HL-60 (cell line): ENCODE results near the gene LRRTM4.

Source experiments
- DNase-seq, 2 experiments: peaks; one replicate each; pipeline ENCODE4 v3.0.0-alpha.2; 2010 to 2020; ENCODE audit warnings: low read depth in 1 of 2, low spot score in 1 of 2
- H3K27ac ChIP-seq: fragments of 250-450 bp; sonication (Bioruptor Pico); replicated peaks from 2 replicates; pipeline ENCODE4 v1.5.1; 2020; ENCODE audit warnings: mild to moderate bottlenecking, moderate library complexity
- H3K27me3 ChIP-seq: fragments of 250-450 bp; sonication (Bioruptor Pico); 2 replicates; pipeline ENCODE4 v1.5.1; 2021; ENCODE audit warnings: mild to moderate bottlenecking, moderate library complexity; ENCODE audit not compliant: insufficient read depth, poor library complexity, severe bottlenecking
- H3K4me3 ChIP-seq: replicated peaks from 2 replicates; pipeline ENCODE4 v1.5.1; 2011; ENCODE audit warnings: mild to moderate bottlenecking, control low read depth, low read length; ENCODE audit not compliant: insufficient read depth
- GABPA ChIP-seq: IDR thresholded peaks from 2 replicates; pipeline ENCODE4 v1.6.1; 2012; ENCODE audit warnings: low read depth
- POLR2AphosphoS5 ChIP-seq: IDR thresholded peaks from 2 replicates; pipeline ENCODE4 v1.6.1; 2012; ENCODE audit warnings: low read depth
- SPI1 ChIP-seq: IDR thresholded peaks from 2 replicates; pipeline ENCODE4 v1.6.1; 2012; ENCODE audit warnings: low read depth, mild to moderate bottlenecking, borderline replicate concordance
- TF ChIP-seq, protein P1 (sequence below): IDR thresholded peaks from 2 replicates; pipeline ENCODE4 v1.6.1; 2012; ENCODE audit warnings: low read depth; ENCODE audit not compliant: insufficient replicate concordance
- TF ChIP-seq, protein P2 (sequence below): IDR thresholded peaks from one replicate; pipeline ENCODE4 v1.5.1; 2011; ENCODE audit warnings: low read length, control low read depth, inconsistent platforms; ENCODE audit not compliant: insufficient read depth

LRRTM4 gene

DNA sequence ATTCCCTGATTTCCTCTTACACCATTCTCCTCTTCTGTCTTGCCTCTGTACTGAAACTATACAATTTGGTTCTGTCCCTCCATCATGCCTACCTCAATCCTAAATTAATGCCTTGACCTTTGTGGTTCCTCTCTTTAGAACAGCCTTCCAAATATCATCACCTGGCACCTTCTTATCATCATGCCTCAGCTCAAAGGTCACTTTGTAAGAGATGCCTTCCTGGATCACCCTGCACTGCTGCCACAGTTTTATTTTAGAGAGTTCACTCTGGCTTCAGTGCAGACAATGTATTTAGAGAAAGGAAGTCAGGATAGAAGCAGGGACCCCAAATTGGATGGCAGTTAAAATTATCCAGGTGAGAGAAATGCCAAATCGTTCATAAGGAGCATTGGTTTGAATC, 64.5 kb downstream of the LRRTM4 start:
- TF ChIP-seq POLR2AphosphoS5 (no peak), SPI1 (no peak), GABPA (no peak)
- TF ChIP-seq, protein P1, sequence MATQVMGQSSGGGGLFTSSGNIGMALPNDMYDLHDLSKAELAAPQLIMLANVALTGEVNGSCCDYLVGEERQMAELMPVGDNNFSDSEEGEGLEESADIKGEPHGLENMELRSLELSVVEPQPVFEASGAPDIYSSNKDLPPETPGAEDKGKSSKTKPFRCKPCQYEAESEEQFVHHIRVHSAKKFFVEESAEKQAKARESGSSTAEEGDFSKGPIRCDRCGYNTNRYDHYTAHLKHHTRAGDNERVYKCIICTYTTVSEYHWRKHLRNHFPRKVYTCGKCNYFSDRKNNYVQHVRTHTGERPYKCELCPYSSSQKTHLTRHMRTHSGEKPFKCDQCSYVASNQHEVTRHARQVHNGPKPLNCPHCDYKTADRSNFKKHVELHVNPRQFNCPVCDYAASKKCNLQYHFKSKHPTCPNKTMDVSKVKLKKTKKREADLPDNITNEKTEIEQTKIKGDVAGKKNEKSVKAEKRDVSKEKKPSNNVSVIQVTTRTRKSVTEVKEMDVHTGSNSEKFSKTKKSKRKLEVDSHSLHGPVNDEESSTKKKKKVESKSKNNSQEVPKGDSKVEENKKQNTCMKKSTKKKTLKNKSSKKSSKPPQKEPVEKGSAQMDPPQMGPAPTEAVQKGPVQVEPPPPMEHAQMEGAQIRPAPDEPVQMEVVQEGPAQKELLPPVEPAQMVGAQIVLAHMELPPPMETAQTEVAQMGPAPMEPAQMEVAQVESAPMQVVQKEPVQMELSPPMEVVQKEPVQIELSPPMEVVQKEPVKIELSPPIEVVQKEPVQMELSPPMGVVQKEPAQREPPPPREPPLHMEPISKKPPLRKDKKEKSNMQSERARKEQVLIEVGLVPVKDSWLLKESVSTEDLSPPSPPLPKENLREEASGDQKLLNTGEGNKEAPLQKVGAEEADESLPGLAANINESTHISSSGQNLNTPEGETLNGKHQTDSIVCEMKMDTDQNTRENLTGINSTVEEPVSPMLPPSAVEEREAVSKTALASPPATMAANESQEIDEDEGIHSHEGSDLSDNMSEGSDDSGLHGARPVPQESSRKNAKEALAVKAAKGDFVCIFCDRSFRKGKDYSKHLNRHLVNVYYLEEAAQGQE, result no peak
- TF ChIP-seq, protein P2, sequence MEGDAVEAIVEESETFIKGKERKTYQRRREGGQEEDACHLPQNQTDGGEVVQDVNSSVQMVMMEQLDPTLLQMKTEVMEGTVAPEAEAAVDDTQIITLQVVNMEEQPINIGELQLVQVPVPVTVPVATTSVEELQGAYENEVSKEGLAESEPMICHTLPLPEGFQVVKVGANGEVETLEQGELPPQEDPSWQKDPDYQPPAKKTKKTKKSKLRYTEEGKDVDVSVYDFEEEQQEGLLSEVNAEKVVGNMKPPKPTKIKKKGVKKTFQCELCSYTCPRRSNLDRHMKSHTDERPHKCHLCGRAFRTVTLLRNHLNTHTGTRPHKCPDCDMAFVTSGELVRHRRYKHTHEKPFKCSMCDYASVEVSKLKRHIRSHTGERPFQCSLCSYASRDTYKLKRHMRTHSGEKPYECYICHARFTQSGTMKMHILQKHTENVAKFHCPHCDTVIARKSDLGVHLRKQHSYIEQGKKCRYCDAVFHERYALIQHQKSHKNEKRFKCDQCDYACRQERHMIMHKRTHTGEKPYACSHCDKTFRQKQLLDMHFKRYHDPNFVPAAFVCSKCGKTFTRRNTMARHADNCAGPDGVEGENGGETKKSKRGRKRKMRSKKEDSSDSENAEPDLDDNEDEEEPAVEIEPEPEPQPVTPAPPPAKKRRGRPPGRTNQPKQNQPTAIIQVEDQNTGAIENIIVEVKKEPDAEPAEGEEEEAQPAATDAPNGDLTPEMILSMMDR, result no peak
- Histone ChIP-seq H3K27me3 (no peaks in the 10 kb centered on the region), H3K4me3 (no peak overlapping the region), H3K27ac (no peak overlapping the region)
- no peak for DNase-seq

DNA sequence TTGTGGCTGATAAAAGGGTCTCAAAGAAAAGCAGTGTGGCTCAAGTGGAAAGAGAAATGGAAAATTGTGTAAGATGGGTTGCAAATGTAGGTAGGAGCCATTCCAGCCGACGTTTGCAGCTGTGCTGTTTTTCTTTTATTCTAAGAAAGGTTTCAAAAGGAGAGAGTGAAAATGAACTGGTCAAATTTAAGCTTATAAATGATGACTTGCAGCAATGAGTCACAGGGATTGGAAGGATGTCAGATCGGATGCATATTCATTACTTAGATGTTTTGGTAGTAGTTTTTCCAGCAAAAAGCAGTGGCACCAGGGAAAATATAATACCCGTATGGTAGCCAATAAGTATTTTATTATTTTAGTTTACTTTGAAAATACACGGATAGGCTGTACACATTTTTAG, 79.1 kb downstream of the LRRTM4 start:
- H3K4me3 ChIP-seq, result no peak overlapping the region
- H3K27me3 ChIP-seq, result no peaks in the 10 kb centered on the region
- TF ChIP-seq POLR2AphosphoS5 (no peak), SPI1 (no peak), GABPA (no peak)
- TF ChIP-seq, protein P1, result no peak
- TF ChIP-seq, protein P2, result no peak
- no peak overlapping the region for H3K27ac ChIP-seq
- DNase-seq, result no peak

DNA sequence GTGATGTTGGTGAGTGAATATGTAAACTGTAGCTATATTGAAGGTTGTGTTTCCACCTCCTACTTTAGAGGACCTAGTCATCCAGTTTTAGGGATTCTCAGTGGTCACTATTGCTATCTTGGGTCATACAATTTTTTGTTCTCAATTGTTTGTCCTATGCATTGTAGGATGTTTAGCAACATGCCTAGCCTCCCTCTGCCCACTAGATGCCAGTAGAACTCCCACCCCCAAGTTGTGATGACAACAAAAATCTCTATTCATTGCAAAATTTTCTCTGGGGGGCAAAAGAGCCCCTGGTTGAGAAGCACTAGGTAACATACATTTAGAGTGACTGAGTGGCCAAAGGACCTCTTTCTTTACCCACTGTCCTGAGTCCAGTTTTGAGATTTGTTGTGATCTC, 87.3 kb downstream of the LRRTM4 start:
- Histone ChIP-seq H3K27ac (no peak overlapping the region), H3K27me3 (no peaks in the 10 kb centered on the region), H3K4me3 (no peak overlapping the region)
- no peak for DNase-seq
- TF ChIP-seq, protein P2, result no peak
- no peak for TF ChIP-seq SPI1
- TF ChIP-seq POLR2AphosphoS5, result no peak
- no peak for TF ChIP-seq GABPA
- TF ChIP-seq, protein P1, result no peak
